ENCODE data around the gene ECE2. TPM values are rescaled to one million over a fixed set of nuclear protein-coding genes. Genes with fewer than 3 reads are reported as not detected.

Gene ECE2
- not detected for total RNA-seq

GRCh38 chr3:184275961-184276910 lies at the start of gene ECE2:
TSS of gene ECE2 (plus strand) at chr3:184276022. CDS start at chr3:184276154, 132 bp downstream.
- no peak within 1 kb of the TSS for H3K27ac ChIP-seq
- H3K4me1 ChIP-seq = no peaks in the 10 kb centered on the region
- peaks cover 55% of the 10 kb centered on the region for H3K27me3 ChIP-seq
- H3K36me3 ChIP-seq = no peaks in the 10 kb centered on the region
- DNase-seq = no peak
- in situ Hi-C loops (cut with MboI; ENCODE audit: low pct_ligation_motif_present in 1 of 4, low pct_unique_long_range_greater_than_20kb in 1 of 4, low sequenced_read_pairs in 3 of 4) = no loop called here
- TF ChIP-seq EP300 (IDR thresholded peaks at IDR 0.05; ENCODE audit: low read depth) (no peak), POLR2AphosphoS5 (IDR thresholded peaks at IDR 0.05) (no peak), CTCF (IDR thresholded peaks at IDR 0.05) (no peak), POLR2A (IDR thresholded peaks at IDR 0.05) (no peak)
- no peak within 1 kb of the TSS for H3K4me3 ChIP-seq
- no peaks in the 10 kb centered on the region for H3K9me3 ChIP-seq
- intact Hi-C loops (cut with DNase I; ENCODE audit: low total_unique reads) = no loop called here
- 20% methylated on average over 46 of the region's 65 CpGs; no CpG with 5 or more reads in 1 of the 2 donors for WGBS, 2 donors (ENCODE audit: low coverage in 1 of 2)

GRCh38 chr3:184227481-184227935 lies 48.3 kb upstream of the ECE2 start:
- Histone ChIP-seq H3K4me3 (no peak overlapping the region), H3K27me3 (peaks cover 76% of the 10 kb centered on the region), H3K36me3 (no peaks in the 10 kb centered on the region), H3K9me3 (no peaks in the 10 kb centered on the region), H3K4me1 (peaks cover 9 to 23% (median 17%) of the 10 kb centered on the region in 4 donors), H3K27ac (no peak overlapping the region)
- 17 to 47% methylated on average over 1 to 2 of the region's 2 CpGs for WGBS, 2 donors (ENCODE audit: low coverage in 1 of 2)
- TF ChIP-seq POLR2A (IDR thresholded peaks at IDR 0.05) (no peak), CTCF (IDR thresholded peaks at IDR 0.05) (peak; percentile 72 to 85 (median 76))
- peak; percentile 28 for DNase-seq
- intact Hi-C loops (cut with DNase I; ENCODE audit: low total_unique reads) (no loop called here), in situ Hi-C loops (cut with MboI; ENCODE audit: low pct_ligation_motif_present in 1 of 4, low pct_unique_long_range_greater_than_20kb in 1 of 4, low sequenced_read_pairs in 3 of 4) (loop anchor here in 3 of 4 donors (25.0 kb wide), 2 partner anchors 90 to 340 kb away; partner anchors contain the start of genes PARL (in 3 of the 3) and EIF2B5 (in 1 of the 3))

GRCh38 chr3:184228376-184229137 lies 47.3 kb upstream of the ECE2 start:
- H3K27me3 ChIP-seq = peaks cover 86% of the 10 kb centered on the region
- no peaks in the 10 kb centered on the region for H3K9me3 ChIP-seq
- H3K36me3 ChIP-seq = no peaks in the 10 kb centered on the region
- DNase-seq = no peak
- in situ Hi-C loops (cut with MboI; ENCODE audit: low pct_ligation_motif_present in 1 of 4, low pct_unique_long_range_greater_than_20kb in 1 of 4, low sequenced_read_pairs in 3 of 4) (loop anchor here in 3 of 4 donors (25.0 kb wide), 2 partner anchors 91 to 341 kb away; partner anchors contain the start of genes PARL (in 3 of the 3) and EIF2B5 (in 1 of the 3)), intact Hi-C loops (cut with DNase I; ENCODE audit: low total_unique reads) (no loop called here)
- 44 to 80% methylated on average over 3 to 12 of the region's 12 CpGs for WGBS, 2 donors (ENCODE audit: low coverage in 1 of 2)
- H3K4me3 ChIP-seq = peak overlapping the region in 1 of 4 donors; percentile 54
- no peak for TF ChIP-seq CTCF (IDR thresholded peaks at IDR 0.05)
- peaks cover 9 to 23% (median 17%) of the 10 kb centered on the region in 4 donors for H3K4me1 ChIP-seq
- H3K27ac ChIP-seq = no peak overlapping the region
